Endothelial cell of umbilical vein (primary cell): ENCODE measurements around the gene KCNH6. TPM values are rescaled to one million over a fixed set of nuclear protein-coding genes. Genes with fewer than 3 reads are reported as not detected.

ENCODE experiments used
- BruUV-seq: library from RNA; stranded (reverse); fragments of 400-500 nt; replicated peaks from 2 replicates; lab custom pipeline; 2021; lab: Mats Ljungman, UMichigan
- CTCF ChIA-PET: fragments of 300-600, 350-600 bp; sonication (Branson Sonifier 250); formaldehyde crosslinking; loops from one replicate; lab custom pipeline; 2021; ENCODE audit warnings: antibody characterized with exemption, inconsistent platforms; lab: Charles Lee
- POLR2A ChIA-PET: fragments of 300-600, 350-600 bp; sonication (Branson Sonifier 250); formaldehyde crosslinking; loops from one replicate; lab custom pipeline; 2021; ENCODE audit warnings: antibody characterized with exemption, inconsistent platforms; lab: Charles Lee
- DNase-seq: peaks from one replicate; pipeline ENCODE4 v3.0.0-alpha.2; 2011; ENCODE audit warnings: low read depth, low spot score
- FAIRE-seq: peaks from 2 replicates; lab custom pipeline; 2011; peaks lifted over from hg19 to GRCh38; lab: Jason Lieb, UNC
- H2AFZ ChIP-seq: 2 replicates; pipeline ENCODE4 v1.6.0; 2012; ENCODE audit warnings: low read depth, low read length, control low read depth, inconsistent platforms
- H3K27ac ChIP-seq: 2 replicates; pipeline ENCODE4 v1.5.1; 2011; ENCODE audit warnings: low read depth, mild to moderate bottlenecking, control low read depth, low read length, moderate library complexity; ENCODE audit not compliant: insufficient read depth
- H3K27me3 ChIP-seq, 2 experiments: 2 replicates each; pipeline versions ENCODE4 v1.6.0 to v1.6.1; 2011; ENCODE audit warnings: low read length in 2 of 2, mixed read lengths in 1 of 2; ENCODE audit not compliant: control insufficient read depth in 2 of 2, insufficient read depth in 2 of 2
- H3K36me3 ChIP-seq, 2 experiments: 2 replicates in 1 of 2; 3 replicates in 1 of 2; pipeline ENCODE4 v1.5.1; 2011; ENCODE audit warnings: low read length in 2 of 2, mild to moderate bottlenecking in 1 of 2, moderate library complexity in 1 of 2; ENCODE audit not compliant: control insufficient read depth in 2 of 2, insufficient read depth in 2 of 2; ENCODE audit errors: extremely low read depth in 1 of 2
- H3K4me1 ChIP-seq: 3 replicates; pipeline ENCODE4 v1.5.1; 2011; ENCODE audit warnings: mild to moderate bottlenecking, low read length; ENCODE audit not compliant: control insufficient read depth, insufficient read depth; ENCODE audit errors: extremely low read depth
- H3K4me2 ChIP-seq: 2 replicates; pipeline ENCODE4 v1.6.1; 2011; ENCODE audit warnings: low read length, control low read depth, mixed read lengths; ENCODE audit not compliant: insufficient read depth
- H3K4me3 ChIP-seq, 3 experiments: fragments of 200-600 bp in 1 of 3; sonication (generic), shearing (Covaris generic) in 1 of 3; replicated peaks in 1 of 3; 2 replicates each; pipeline ENCODE4 v1.5.1; 2011 to 2016; ENCODE audit warnings: control low read depth in 3 of 3, low read length in 3 of 3, mild to moderate bottlenecking in 2 of 3, inconsistent platforms in 1 of 3, low read depth in 1 of 3, moderate library complexity in 1 of 3; ENCODE audit not compliant: insufficient read depth in 1 of 3
- H3K79me2 ChIP-seq: 2 replicates; pipeline ENCODE4 v1.6.0; 2012; ENCODE audit warnings: low read length, inconsistent platforms; ENCODE audit not compliant: control insufficient read depth, insufficient read depth
- H3K9ac ChIP-seq: replicated peaks from 2 replicates; pipeline ENCODE3; 2011; ENCODE audit warnings: low read length, control low read depth; ENCODE audit not compliant: insufficient read depth; ENCODE audit errors: extremely low read depth
- H3K9me1 ChIP-seq: replicated peaks from 3 replicates; pipeline ENCODE4 v1.6.0; 2011; ENCODE audit warnings: mild to moderate bottlenecking, low read length; ENCODE audit not compliant: control insufficient read depth, insufficient read depth; ENCODE audit errors: extremely low read depth
- H3K9me3 ChIP-seq: replicated peaks from 2 replicates; pipeline ENCODE4 v1.5.1; 2012; ENCODE audit warnings: low read length, inconsistent platforms; ENCODE audit not compliant: control insufficient read depth, insufficient read depth
- H4K20me1 ChIP-seq: replicated peaks from 2 replicates; pipeline ENCODE3; 2011; ENCODE audit warnings: mild to moderate bottlenecking, low read length; ENCODE audit not compliant: control insufficient read depth, insufficient read depth; ENCODE audit errors: extremely low read depth
- CTCF ChIP-seq, 2 donors: IDR thresholded peaks; 1 replicate in 1 of 2; 2 replicates in 1 of 2; pipeline ENCODE4 v1.5.1; 2011; ENCODE audit warnings: low read length in 2 of 2, mild to moderate bottlenecking in 2 of 2, moderate library complexity in 2 of 2, control low read depth in 1 of 2, inconsistent platforms in 1 of 2, low read depth in 1 of 2; ENCODE audit not compliant: insufficient read depth in 1 of 2; ENCODE audit errors: extremely low read depth in 1 of 2
- EZH2 ChIP-seq: IDR thresholded peaks from 2 replicates; pipeline ENCODE4 v1.6.1; 2012; ENCODE audit warnings: borderline replicate concordance, low read depth, mild to moderate bottlenecking, moderate library complexity, low read length, inconsistent platforms; ENCODE audit not compliant: severe bottlenecking
- FOS ChIP-seq: IDR thresholded peaks from 2 replicates; pipeline ENCODE4 v1.6.1; 2011; ENCODE audit warnings: mild to moderate bottlenecking, low read length, moderate library complexity, borderline replicate concordance; ENCODE audit not compliant: insufficient read depth
- GATA2 ChIP-seq: IDR thresholded peaks from 2 replicates; pipeline ENCODE4 v1.7.0; 2011; ENCODE audit warnings: low read depth, mild to moderate bottlenecking, moderate library complexity, mixed read lengths, low read length; ENCODE audit not compliant: insufficient read length, insufficient read depth
- JUN ChIP-seq: IDR thresholded peaks from 2 replicates; pipeline ENCODE4 v1.6.1; 2011; ENCODE audit warnings: borderline replicate concordance, low read depth; ENCODE audit not compliant: insufficient read length, insufficient read depth
- MAX ChIP-seq: IDR thresholded peaks from 2 replicates; pipeline ENCODE4 v1.6.1; 2011; ENCODE audit not compliant: insufficient read depth, insufficient read length
- MYC ChIP-seq: IDR thresholded peaks from one replicate; pipeline ENCODE4 v1.6.1; 2011; ENCODE audit warnings: mild to moderate bottlenecking, low read depth, low read length
- POLR2A ChIP-seq: IDR thresholded peaks from 2 replicates; pipeline ENCODE4 v1.6.1; 2012; ENCODE audit warnings: low read depth, mild to moderate bottlenecking, control low read depth, low read length
- POLR2AphosphoS5 ChIP-seq: IDR thresholded peaks from 2 replicates; pipeline ENCODE4 v1.6.1; 2012; ENCODE audit warnings: low read depth, mild to moderate bottlenecking, control low read depth, low read length, moderate library complexity; ENCODE audit not compliant: insufficient read depth
- dilution Hi-C: fragments of 300-500 bp; cut with MboI; formaldehyde crosslinking; loops from one replicate; pipeline ENCODE4 v1.15.0; 2019; ENCODE audit warnings: low sequenced_read_pairs; ENCODE audit not compliant: extremely low pct_ligation_motif_present
- intact Hi-C: fragments of 100-400 bp; cut with micrococcal nuclease; formaldehyde crosslinking; loops from one replicate; pipeline ENCODE4 v1.10.0; 2022
- polyA plus RNA-seq, 4 experiments: library from polyadenylated mRNA; depleted of rRNA in 3 of 4; stranded (reverse) in 3 of 4; unstranded in 1 of 4; fragments of >200 nt; gene quantifications; 2 replicates each; pipeline versions ENCODE4 v1.2.1 to v1.2.3, GENCODE V29; 2011 to 2012; ENCODE audit warnings: missing spikeins in 1 of 4
- total RNA-seq: library from RNA; stranded (reverse); gene quantifications from 2 replicates; pipeline ENCODE4 v1.2.3, GENCODE V29; 2021

Gene KCNH6
- total and polyA plus RNA-seq, 2 donors (not counting 3 experiments of a cell fraction or from before 2014, with no cell fraction given), result 0.07 TPM; not detected in 1

- Histone ChIP-seq H2AFZ (no peak overlapping the region), H3K4me3 (no peak overlapping the region), H3K4me1 (no peaks in the 10 kb centered on the region), H3K27ac (no peak overlapping the region), H3K4me2 (no peak overlapping the region), H3K27me3 (peaks cover 5 to 6% of the 10 kb centered on the region in 2 experiments), H4K20me1 (no peaks in the 10 kb centered on the region), H3K9ac (no peak overlapping the region), H3K36me3 (no peaks in the 10 kb centered on the region), H3K9me3 (no peaks in the 10 kb centered on the region), H3K9me1 (no peaks in the 10 kb centered on the region), H3K79me2 (no peaks in the 10 kb centered on the region)
- DNase-seq, result no peak
- dilution Hi-C loops (no loop called here), intact Hi-C loops (no loop called here)
- FAIRE-seq, result no peak
- BruUV-seq, result no TSS peak
- POLR2A ChIA-PET, result no interaction called here
- CTCF ChIA-PET, result interaction anchor here (1.0 to 1.4 kb wide), 2 partner anchors 68 to 118 kb away, joined by 5 to 6 read pairs; no protein-coding TSS in a partner anchor
- TF ChIP-seq POLR2A (no peak), MAX (no peak)
Measured at GRCh38 chr17:63543822-63544420, 20.8 kb downstream of the KCNH6 start.

GRCh38 chr17:63544467-63545301, 21.5 kb downstream of the KCNH6 start:
- FAIRE-seq, result no peak
- H3K79me2 ChIP-seq, result no peaks in the 10 kb centered on the region
- ChIA-PET CTCF (interaction anchor here (1.0 to 1.4 kb wide), 2 partner anchors 67 to 119 kb away, joined by 5 to 6 read pairs; no protein-coding TSS in a partner anchor), POLR2A (no interaction called here)
- H3K27ac ChIP-seq, result no peak overlapping the region
- no peak overlapping the region for H3K4me2 ChIP-seq
- no peak overlapping the region for H2AFZ ChIP-seq
- peaks cover 0 to 1% of the 10 kb centered on the region in 2 experiments for H3K27me3 ChIP-seq
- dilution Hi-C loops, result no loop called here
- no TSS peak for BruUV-seq
- H4K20me1 ChIP-seq, result no peaks in the 10 kb centered on the region
- no peak overlapping the region for H3K9ac ChIP-seq
- intact Hi-C loops, result no loop called here
- H3K36me3 ChIP-seq, result no peaks in the 10 kb centered on the region
- H3K4me3 ChIP-seq, result no peak overlapping the region
- no peaks in the 10 kb centered on the region for H3K9me1 ChIP-seq
- DNase-seq, result no peak
- TF ChIP-seq GATA2 (no peak), MYC (no peak), MAX (no peak), EZH2 (no peak), FOS (no peak), POLR2A (no peak), JUN (no peak), CTCF (IDR thresholded peaks at IDR 0.05; ENCODE audit: extremely low read depth in 1 of 2, insufficient read depth in 1 of 2, low read depth in 1 of 2, low read length in 2 of 2) (no peak), POLR2AphosphoS5 (no peak)
- H3K9me3 ChIP-seq, result no peaks in the 10 kb centered on the region
- peaks cover 4% of the 10 kb centered on the region for H3K4me1 ChIP-seq
